ENCODE measurements around the gene GNA12. TPM values are rescaled to one million over a fixed set of nuclear protein-coding genes. Genes with fewer than 3 reads are reported as not detected.

Gene GNA12, protein sequence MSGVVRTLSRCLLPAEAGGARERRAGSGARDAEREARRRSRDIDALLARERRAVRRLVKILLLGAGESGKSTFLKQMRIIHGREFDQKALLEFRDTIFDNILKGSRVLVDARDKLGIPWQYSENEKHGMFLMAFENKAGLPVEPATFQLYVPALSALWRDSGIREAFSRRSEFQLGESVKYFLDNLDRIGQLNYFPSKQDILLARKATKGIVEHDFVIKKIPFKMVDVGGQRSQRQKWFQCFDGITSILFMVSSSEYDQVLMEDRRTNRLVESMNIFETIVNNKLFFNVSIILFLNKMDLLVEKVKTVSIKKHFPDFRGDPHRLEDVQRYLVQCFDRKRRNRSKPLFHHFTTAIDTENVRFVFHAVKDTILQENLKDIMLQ
- 10 to 100 TPM; 14.9 to 16.6 TPM for total RNA-seq
- polyA plus RNA-seq: 10 to 100 TPM in 1 of 2 donors, 1 to 10 TPM in 1; 4.4 to 10.2 TPM

GRCh38 chr7:2844153-2845033, at the start of gene GNA12:
TSS of gene GNA12 (minus strand) at chr7:2844308. CDS start at chr7:2844161, 147 bp downstream.
- peak within 1 kb of the TSS; percentile 51 to 61 for H3K4me3 ChIP-seq (ENCODE audit: low read length in 2 of 2)
- H3K27me3 Mint-ChIP-seq: no peaks in the 10 kb centered on the region
- no peaks in the 10 kb centered on the region for H3K9me3 ChIP-seq (ENCODE audit: control insufficient read depth in 1 of 2, low read length in 2 of 2)
- peak within 1 kb of the TSS; percentile 53 to 90 (median 79) for H3K27ac Mint-ChIP-seq
- CTCF ChIA-PET (ENCODE audit: partially characterized antibody): interaction anchor here (0.6 to 1.4 kb wide), 4 partner anchors 11 to 56 kb away, joined by 3 to 4 read pairs (median 3); no protein-coding TSS in a partner anchor
- peaks cover 0 to 17% of the 10 kb centered on the region in 2 donors for H3K36me3 Mint-ChIP-seq
- intact Hi-C loops (cut with micrococcal nuclease): loop anchor here (1.0 to 5.0 kb wide), 3 partner anchors 132 to 337 kb away; partner anchors contain the start of gene BRAT1
- DNase-seq: peak; percentile 97 to 98 (median 98)
- H3K27me3 ChIP-seq (ENCODE audit: insufficient read depth, low read length): no peaks in the 10 kb centered on the region
- peak within 1 kb of the TSS; percentile 84 to 97 (median 88) for H3K4me3 Mint-ChIP-seq
- H3K4me1 ChIP-seq (ENCODE audit: insufficient read depth, low read length): peaks cover 18% of the 10 kb centered on the region
- POLR2A ChIA-PET (ENCODE audit: partially characterized antibody): interaction anchor here (0.7 to 1.1 kb wide), 3 partner anchors 9 to 33 kb away, joined by 3 to 6 read pairs (median 3); no protein-coding TSS in a partner anchor
- H3K27ac ChIP-seq (ENCODE audit: low read depth, low read length): peak within 1 kb of the TSS; percentile 32
- no peaks in the 10 kb centered on the region for H3K36me3 ChIP-seq (ENCODE audit: insufficient read depth, low read length)
- no peaks in the 10 kb centered on the region for H3K9me3 Mint-ChIP-seq
- peaks cover 25 to 53% (median 40%) of the 10 kb centered on the region in 4 donors for H3K4me1 Mint-ChIP-seq

- Histone ChIP-seq H3K36me3 (ENCODE audit: insufficient read depth, low read length) (no peaks in the 10 kb centered on the region), H3K27ac (ENCODE audit: low read depth, low read length) (no peak overlapping the region), H3K27me3 (ENCODE audit: insufficient read depth, low read length) (no peaks in the 10 kb centered on the region), H3K4me1 (ENCODE audit: insufficient read depth, low read length) (peaks cover 15% of the 10 kb centered on the region), H3K9me3 (ENCODE audit: control insufficient read depth in 1 of 2, low read length in 2 of 2) (no peaks in the 10 kb centered on the region), H3K4me3 (ENCODE audit: low read length in 2 of 2) (no peak overlapping the region)
- no peaks in the 10 kb centered on the region for H3K27me3 Mint-ChIP-seq
- peaks cover 0 to 2% (median 0%) of the 10 kb centered on the region in 8 donors for H3K9me3 Mint-ChIP-seq
- H3K36me3 Mint-ChIP-seq: no peaks in the 10 kb centered on the region
- DNase-seq: no peak
- intact Hi-C loops (cut with micrococcal nuclease): no loop called here
- peaks cover 10 to 24% (median 13%) of the 10 kb centered on the region in 4 donors for H3K4me1 Mint-ChIP-seq
- peak overlapping the region in 3 of 8 donors; percentile 58 to 90 (median 61) for H3K4me3 Mint-ChIP-seq
- ChIA-PET CTCF (ENCODE audit: partially characterized antibody) (interaction anchor here (2.2 kb wide), 1 partner anchor 29 kb away, joined by 10 read pairs; no protein-coding TSS in a partner anchor), POLR2A (ENCODE audit: partially characterized antibody) (interaction anchor here (1.8 kb wide), 1 partner anchor 10 kb away, joined by 11 read pairs; no protein-coding TSS in a partner anchor)
- peak overlapping the region in 2 of 7 donors; percentile 29 to 47 for H3K27ac Mint-ChIP-seq
Measured at GRCh38 chr7:2893411-2893861, 49.3 kb upstream of the GNA12 start.

DNA sequence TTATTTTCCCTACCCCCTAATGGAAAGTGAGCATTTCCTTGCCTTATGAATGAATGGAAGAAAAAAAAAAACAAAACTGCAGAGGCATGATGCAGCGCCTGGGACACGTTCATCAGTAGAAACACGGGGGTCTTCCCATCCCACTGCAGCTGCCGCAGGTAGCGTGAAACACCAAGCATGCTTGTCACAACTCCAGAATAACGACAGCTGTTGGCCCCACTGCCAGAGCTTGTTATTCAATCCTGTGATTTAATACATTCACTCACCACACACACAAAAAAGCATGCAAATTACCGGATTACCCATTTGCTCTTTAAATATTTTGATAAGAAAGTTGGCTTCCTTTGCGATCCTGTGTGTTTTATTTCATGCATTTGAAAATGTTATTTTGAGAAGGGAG, 48.4 kb upstream of the GNA12 start:
- no peaks in the 10 kb centered on the region for H3K36me3 Mint-ChIP-seq
- peak overlapping the region in 1 of 7 donors; percentile 79 for H3K27ac Mint-ChIP-seq
- peaks cover 15% of the 10 kb centered on the region for H3K4me1 ChIP-seq (ENCODE audit: insufficient read depth, low read length)
- H3K9me3 Mint-ChIP-seq: peaks cover 0 to 2% (median 0%) of the 10 kb centered on the region in 8 donors
- CTCF ChIA-PET (ENCODE audit: partially characterized antibody): no interaction called here
- intact Hi-C loops (cut with micrococcal nuclease): no loop called here
- H3K36me3 ChIP-seq (ENCODE audit: insufficient read depth, low read length): no peaks in the 10 kb centered on the region
- peaks cover 10 to 24% (median 13%) of the 10 kb centered on the region in 4 donors for H3K4me1 Mint-ChIP-seq
- no peak overlapping the region for H3K4me3 ChIP-seq (ENCODE audit: low read length in 2 of 2)
- H3K27me3 Mint-ChIP-seq: no peaks in the 10 kb centered on the region
- no peaks in the 10 kb centered on the region for H3K27me3 ChIP-seq (ENCODE audit: insufficient read depth, low read length)
- no peaks in the 10 kb centered on the region for H3K9me3 ChIP-seq (ENCODE audit: control insufficient read depth in 1 of 2, low read length in 2 of 2)
- POLR2A ChIA-PET (ENCODE audit: partially characterized antibody): no interaction called here
- no peak for DNase-seq
- peak overlapping the region in 2 of 8 donors; percentile 29 to 54 for H3K4me3 Mint-ChIP-seq
- no peak overlapping the region for H3K27ac ChIP-seq (ENCODE audit: low read depth, low read length)

DNA sequence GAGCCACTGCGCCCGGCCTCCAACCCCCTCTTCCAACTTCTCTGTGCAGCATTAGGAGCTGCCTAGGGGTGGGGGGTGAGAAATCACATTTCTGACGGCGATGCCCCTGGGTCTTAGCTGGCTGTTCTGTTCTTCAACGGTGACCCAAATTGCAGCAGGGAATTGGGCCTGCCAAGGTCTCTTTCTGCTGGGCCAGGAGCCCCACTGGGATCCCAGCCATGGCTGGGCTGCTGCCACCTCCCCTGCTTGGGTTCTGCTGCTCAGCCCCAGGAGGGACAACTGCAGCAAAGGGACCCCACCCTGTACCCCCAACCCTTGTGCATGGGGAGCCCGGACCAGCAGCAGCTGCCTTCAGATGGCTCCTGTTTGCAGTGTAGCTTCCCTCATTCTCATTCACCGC, 43.7 kb upstream of the GNA12 start:
- H3K27me3 Mint-ChIP-seq: no peaks in the 10 kb centered on the region
- H3K4me1 Mint-ChIP-seq: peaks cover 3 to 7% (median 5%) of the 10 kb centered on the region in 4 donors
- Histone ChIP-seq H3K27me3 (ENCODE audit: insufficient read depth, low read length) (no peaks in the 10 kb centered on the region), H3K36me3 (ENCODE audit: insufficient read depth, low read length) (no peaks in the 10 kb centered on the region), H3K27ac (ENCODE audit: low read depth, low read length) (no peak overlapping the region), H3K9me3 (ENCODE audit: control insufficient read depth in 1 of 2, low read length in 2 of 2) (no peaks in the 10 kb centered on the region), H3K4me1 (ENCODE audit: insufficient read depth, low read length) (no peaks in the 10 kb centered on the region), H3K4me3 (ENCODE audit: low read length in 2 of 2) (no peak overlapping the region)
- ChIA-PET POLR2A (ENCODE audit: partially characterized antibody) (no interaction called here), CTCF (ENCODE audit: partially characterized antibody) (interaction anchor here (0.7 to 2.8 kb wide), 11 partner anchors 8 to 1008 kb away, joined by 3 to 16 read pairs (median 4); no protein-coding TSS in a partner anchor)
- no peak overlapping the region for H3K4me3 Mint-ChIP-seq
- H3K27ac Mint-ChIP-seq: no peak overlapping the region
- DNase-seq: no peak
- H3K9me3 Mint-ChIP-seq: no peaks in the 10 kb centered on the region
- H3K36me3 Mint-ChIP-seq: no peaks in the 10 kb centered on the region
- intact Hi-C loops (cut with micrococcal nuclease): loop anchor here (1.0 kb wide), 1 partner anchor 267 kb away; no protein-coding TSS in a partner anchor

DNA sequence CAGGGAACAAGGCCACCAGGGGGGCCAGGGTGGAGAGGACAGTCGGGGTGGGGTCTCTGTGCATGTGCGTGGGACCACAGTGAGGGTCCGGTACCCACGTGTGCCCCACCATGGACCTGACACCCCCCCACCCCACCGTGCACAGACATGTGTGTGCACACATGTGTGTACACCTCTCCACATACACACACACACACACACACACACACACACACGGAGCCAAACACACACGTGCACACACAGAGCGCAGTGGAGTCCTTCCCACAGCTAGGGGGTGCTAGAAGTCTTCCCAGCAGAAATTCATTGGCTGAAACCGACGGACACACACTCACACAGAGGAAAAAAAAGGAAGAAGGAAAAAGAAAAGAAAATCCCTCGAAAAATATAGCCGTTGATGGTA, 42.8 kb upstream of the GNA12 start:
- ChIA-PET POLR2A (ENCODE audit: partially characterized antibody) (no interaction called here), CTCF (ENCODE audit: partially characterized antibody) (interaction anchor here (0.9 to 2.8 kb wide), 9 partner anchors 9 to 1009 kb away, joined by 3 to 16 read pairs (median 4); no protein-coding TSS in a partner anchor)
- H3K36me3 Mint-ChIP-seq: no peaks in the 10 kb centered on the region

DNA sequence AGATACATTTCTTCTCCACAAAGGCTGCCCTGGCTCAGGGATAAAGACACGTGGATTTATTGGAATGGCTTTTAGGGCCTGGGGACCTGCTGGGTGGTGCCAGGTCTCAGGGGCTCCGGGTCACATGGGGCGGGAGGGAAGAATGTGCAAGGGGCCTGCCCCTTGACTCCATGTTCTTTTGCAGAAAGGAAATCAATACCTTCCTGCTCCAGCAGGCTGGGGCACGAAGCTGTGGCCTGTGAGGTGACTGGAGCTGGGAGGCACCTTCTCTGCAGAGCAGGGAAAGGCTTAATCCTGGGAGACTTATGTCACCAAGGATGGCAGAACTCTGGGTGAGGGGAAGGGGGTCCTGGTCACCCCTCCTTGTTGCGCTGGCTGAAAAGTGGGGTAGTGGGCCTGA, 42.3 kb upstream of the GNA12 start:
- H3K4me3 Mint-ChIP-seq: no peak overlapping the region
- Histone ChIP-seq H3K27ac (ENCODE audit: low read depth, low read length) (no peak overlapping the region), H3K36me3 (ENCODE audit: insufficient read depth, low read length) (no peaks in the 10 kb centered on the region), H3K4me3 (ENCODE audit: low read length in 2 of 2) (no peak overlapping the region), H3K4me1 (ENCODE audit: insufficient read depth, low read length) (no peaks in the 10 kb centered on the region), H3K9me3 (ENCODE audit: control insufficient read depth in 1 of 2, low read length in 2 of 2) (no peaks in the 10 kb centered on the region), H3K27me3 (ENCODE audit: insufficient read depth, low read length) (no peaks in the 10 kb centered on the region)
- H3K4me1 Mint-ChIP-seq: peaks cover 3 to 7% (median 4%) of the 10 kb centered on the region in 4 donors
- no peak for DNase-seq
- POLR2A ChIA-PET (ENCODE audit: partially characterized antibody): no interaction called here
- H3K9me3 Mint-ChIP-seq: no peaks in the 10 kb centered on the region
- intact Hi-C loops (cut with micrococcal nuclease): no loop called here
- H3K27me3 Mint-ChIP-seq: no peaks in the 10 kb centered on the region
- CTCF ChIA-PET (ENCODE audit: partially characterized antibody): interaction anchor here (1.1 to 2.8 kb wide), 5 partner anchors 10 to 788 kb away, joined by 3 to 16 read pairs (median 4); no protein-coding TSS in a partner anchor
- no peak overlapping the region for H3K27ac Mint-ChIP-seq
- H3K36me3 Mint-ChIP-seq: no peaks in the 10 kb centered on the region

More for the DNA sequence above, 42.8 kb upstream of the GNA12 start:
- H3K4me1 ChIP-seq (ENCODE audit: insufficient read depth, low read length): no peaks in the 10 kb centered on the region
- no peaks in the 10 kb centered on the region for H3K36me3 ChIP-seq (ENCODE audit: insufficient read depth, low read length)
- no peak overlapping the region for H3K4me3 Mint-ChIP-seq
- H3K27me3 Mint-ChIP-seq: no peaks in the 10 kb centered on the region
- no peaks in the 10 kb centered on the region for H3K9me3 ChIP-seq (ENCODE audit: control insufficient read depth in 1 of 2, low read length in 2 of 2)
- H3K27me3 ChIP-seq (ENCODE audit: insufficient read depth, low read length): no peaks in the 10 kb centered on the region
- no peaks in the 10 kb centered on the region for H3K9me3 Mint-ChIP-seq
- H3K27ac Mint-ChIP-seq: peak overlapping the region in 2 of 7 donors; percentile 1 to 2
- intact Hi-C loops (cut with micrococcal nuclease): loop anchor here (1.0 kb wide), 1 partner anchor 268 kb away; no protein-coding TSS in a partner anchor
- H3K27ac ChIP-seq (ENCODE audit: low read depth, low read length): no peak overlapping the region
- H3K4me1 Mint-ChIP-seq: peaks cover 3 to 7% (median 4%) of the 10 kb centered on the region in 4 donors
- no peak overlapping the region for H3K4me3 ChIP-seq (ENCODE audit: low read length in 2 of 2)
- peak; percentile 49 to 65 (median 50) for DNase-seq
